H1 (cell line): ENCODE measurements around the gene MAGI1. TPM values are rescaled to one million over a fixed set of nuclear protein-coding genes. Genes with fewer than 3 reads are reported as not detected.

Experiments
- CTCF ChIA-PET: fragments of 300-600 bp; sonication (Branson Sonifier 250); formaldehyde crosslinking; loops from one replicate; lab custom pipeline; 2021; ENCODE audit not compliant: partially characterized antibody; lab: Charles Lee
- POLR2A ChIA-PET: fragments of 300-600 bp; sonication (Branson Sonifier 250); formaldehyde crosslinking; loops from one replicate; lab custom pipeline; 2021; ENCODE audit warnings: inconsistent platforms; ENCODE audit not compliant: partially characterized antibody; lab: Charles Lee
- DNase-seq, 2 experiments: peaks; one replicate each; pipeline versions ENCODE4 v3.0.0 to v3.0.0-alpha.2; 2010 to 2022; ENCODE audit warnings: low spot score in 2 of 2, low read depth in 1 of 2, mixed read lengths in 1 of 2
- FAIRE-seq: peaks from 2 replicates; lab custom pipeline; 2011; peaks lifted over from hg19 to GRCh38; lab: Jason Lieb, UNC
- H2AFZ ChIP-seq: 2 replicates; pipeline ENCODE4 v1.8.1; 2012; ENCODE audit warnings: low read length, inconsistent platforms
- H2AK5ac ChIP-seq: 2 replicates; pipeline ENCODE4 v1.6.1; 2013; ENCODE audit warnings: low read depth, low read length
- H2BK120ac ChIP-seq: replicated peaks from 2 replicates; pipeline ENCODE3; 2013; ENCODE audit warnings: low read depth, low read length, inconsistent platforms
- H2BK12ac ChIP-seq: 2 replicates; pipeline ENCODE4 v1.6.1; 2013; ENCODE audit warnings: low read depth, low read length
- H2BK15ac ChIP-seq: 2 replicates; pipeline ENCODE4 v1.6.1; 2013; ENCODE audit warnings: low read length
- H2BK20ac ChIP-seq: 2 replicates; pipeline ENCODE4 v1.6.1; 2013; ENCODE audit warnings: low read length
- H2BK5ac ChIP-seq: 2 replicates; pipeline ENCODE4 v1.6.1; 2013; ENCODE audit warnings: low read depth, low read length
- H3K14ac ChIP-seq: 2 replicates; pipeline ENCODE4 v1.6.1; 2013; ENCODE audit warnings: inconsistent platforms; ENCODE audit not compliant: insufficient read length
- H3K18ac ChIP-seq: 2 replicates; pipeline ENCODE4 v1.6.1; 2013; ENCODE audit warnings: low read length; ENCODE audit errors: extremely low read depth
- H3K23ac ChIP-seq: 2 replicates; pipeline ENCODE4 v1.6.1; 2013; ENCODE audit warnings: inconsistent platforms; ENCODE audit not compliant: insufficient read length
- H3K23me2 ChIP-seq: 2 replicates; pipeline ENCODE4 v1.6.1; 2013; ENCODE audit warnings: low read depth, low read length
- H3K27ac ChIP-seq: 2 replicates; pipeline ENCODE4 v1.6.1; 2011; ENCODE audit warnings: low read depth, low read length, inconsistent platforms
- H3K27me3 ChIP-seq, 4 experiments: replicated peaks in 1 of 4; 1 replicate in 1 of 4; 2 replicates in 3 of 4; pipeline versions ENCODE4 v1.6.1 to v1.8.1; 2011 to 2013; ENCODE audit warnings: low read length in 3 of 4, mild to moderate bottlenecking in 3 of 4, inconsistent platforms in 2 of 4, mixed read lengths in 2 of 4, moderate library complexity in 1 of 4; ENCODE audit not compliant: control insufficient read depth in 3 of 4, insufficient read depth in 3 of 4; ENCODE audit errors: extremely low read depth in 1 of 4
- H3K36me3 ChIP-seq, 4 experiments: 2 replicates each; pipeline versions ENCODE4 v1.6.1 to v1.8.1; 2011 to 2013; ENCODE audit warnings: mild to moderate bottlenecking in 4 of 4, low read length in 3 of 4, moderate library complexity in 2 of 4, control low read depth in 1 of 4, inconsistent platforms in 1 of 4; ENCODE audit not compliant: insufficient read depth in 4 of 4, control insufficient read depth in 2 of 4
- H3K4ac ChIP-seq: replicated peaks from 2 replicates; pipeline ENCODE3; 2013; ENCODE audit warnings: low read length, low read depth, mixed read lengths, inconsistent platforms; ENCODE audit not compliant: insufficient read length
- H3K4me1 ChIP-seq, 4 experiments: replicated peaks in 1 of 4; 1 replicate in 1 of 4; 2 replicates in 3 of 4; pipeline versions ENCODE4 v1.6.1 to v1.8.1; 2011 to 2013; ENCODE audit warnings: low read length in 3 of 4, inconsistent platforms in 2 of 4, mixed read lengths in 1 of 4; ENCODE audit not compliant: insufficient read depth in 4 of 4, control insufficient read depth in 3 of 4
- H3K4me2 ChIP-seq, 2 experiments: 2 replicates each; pipeline versions ENCODE4 v1.6.1 to v1.8.1; 2011 to 2013; ENCODE audit warnings: low read depth in 2 of 2, low read length in 2 of 2, control low read depth in 1 of 2, inconsistent platforms in 1 of 2, mild to moderate bottlenecking in 1 of 2; ENCODE audit not compliant: insufficient read depth in 1 of 2
- H3K4me3 ChIP-seq, 4 experiments: fragments of 200-600, 300-600 bp in 1 of 4; sonication (generic), shearing (Covaris generic), sonication (Bioruptor Twin) in 1 of 4; 2 replicates each; pipeline versions ENCODE4 v1.5.1 to v1.8.1; 2011 to 2016; ENCODE audit warnings: low read length in 4 of 4, low read depth in 3 of 4, control low read depth in 2 of 4, inconsistent platforms in 2 of 4, mild to moderate bottlenecking in 2 of 4, mixed read lengths in 1 of 4, moderate library complexity in 1 of 4; ENCODE audit not compliant: insufficient read depth in 2 of 4; ENCODE audit errors: extremely low read depth in 1 of 4
- H3K56ac ChIP-seq: replicated peaks from 2 replicates; pipeline ENCODE3; 2013; ENCODE audit warnings: low read depth, mild to moderate bottlenecking, mixed read lengths, low read length, inconsistent platforms; ENCODE audit not compliant: insufficient read length
- H3K79me1 ChIP-seq: 2 replicates; pipeline ENCODE4 v1.6.1; 2013; ENCODE audit warnings: low read depth, low read length, control low read depth
- H3K79me2 ChIP-seq, 2 experiments: 2 replicates each; pipeline versions ENCODE4 v1.6.1 to v1.8.1; 2012 to 2013; ENCODE audit warnings: low read length in 2 of 2, mild to moderate bottlenecking in 2 of 2, inconsistent platforms in 1 of 2; ENCODE audit not compliant: insufficient read depth in 2 of 2, control insufficient read depth in 1 of 2
- H3K9ac ChIP-seq, 4 experiments: replicated peaks in 1 of 4; 1 replicate in 1 of 4; 2 replicates in 3 of 4; pipeline versions ENCODE4 v1.6.1 to v1.8.1; 2011 to 2013; ENCODE audit warnings: low read depth in 3 of 4, low read length in 3 of 4, control low read depth in 2 of 4, mild to moderate bottlenecking in 2 of 4, moderate library complexity in 2 of 4, inconsistent platforms in 1 of 4; ENCODE audit errors: extremely low read depth in 1 of 4
- H3K9me3 ChIP-seq, 2 experiments: 2 replicates each; pipeline versions ENCODE4 v1.6.1 to v1.8.1; 2012 to 2013; ENCODE audit warnings: mild to moderate bottlenecking in 2 of 2, moderate library complexity in 2 of 2, control low read depth in 1 of 2, inconsistent platforms in 1 of 2, low read depth in 1 of 2, low read length in 1 of 2, mixed read lengths in 1 of 2; ENCODE audit not compliant: insufficient read depth in 2 of 2
- H4K20me1 ChIP-seq, 2 experiments: replicated peaks in 1 of 2; 2 replicates each; pipeline versions ENCODE3 to v1.8.1; 2011 to 2013; ENCODE audit warnings: inconsistent platforms in 2 of 2, low read length in 2 of 2, mild to moderate bottlenecking in 1 of 2; ENCODE audit not compliant: insufficient read depth in 2 of 2, control insufficient read depth in 1 of 2
- H4K5ac ChIP-seq: 2 replicates; pipeline ENCODE4 v1.6.1; 2013; ENCODE audit warnings: low read length, low read depth, mixed read lengths, inconsistent platforms; ENCODE audit not compliant: insufficient read length
- H4K8ac ChIP-seq: 2 replicates; pipeline ENCODE4 v1.8.0; 2013; ENCODE audit warnings: mild to moderate bottlenecking, moderate library complexity, low read length, inconsistent platforms; ENCODE audit not compliant: insufficient read depth; ENCODE audit errors: extremely low read depth
- H4K91ac ChIP-seq: replicated peaks from 2 replicates; pipeline ENCODE3; 2013; ENCODE audit warnings: low read length, mixed read lengths, inconsistent platforms; ENCODE audit not compliant: insufficient read length
- CEBPB ChIP-seq: IDR thresholded peaks from 2 replicates; pipeline ENCODE4 v1.6.1; 2012; ENCODE audit warnings: low read depth, low read length
- WGBS, 2 experiments: shearing (Covaris generic) in 1 of 2; methylation state at CpG; one replicate each; pipeline versions ENCODE4 v1.1.6 to v1.1.7; 2013 to 2015; ENCODE audit warnings: low lambda C conversion rate in 2 of 2, mixed read lengths in 2 of 2, inconsistent platforms in 1 of 2, low coverage in 1 of 2, missing lambda C conversion rate in 1 of 2; ENCODE audit not compliant: insufficient replicate concordance in 2 of 2, insufficient coverage in 1 of 2, insufficient read length in 1 of 2; ENCODE audit errors: extremely low coverage in 1 of 2, missing lambda C conversion rate in 1 of 2; 5-methylcytosine and 5-hydroxymethylcytosine counted together
- polyA plus RNA-seq, 7 experiments: library from polyadenylated mRNA; depleted of rRNA in 3 of 7; stranded (reverse) in 5 of 7; unstranded in 2 of 7; fragments of >200 nt in 5 of 7; fragments of 200-250 nt in 2 of 7; gene quantifications; 1 replicate in 5 of 7; 2 replicates in 1 of 7; 4 replicates in 1 of 7; pipeline versions ENCODE4 v1.2.1 to v1.2.3, GENCODE V29; 2011 to 2013; ENCODE audit warnings: missing spikeins in 2 of 7, mixed read lengths in 2 of 7
- total RNA-seq: library from RNA; stranded (reverse); fragmentation: NEBNext Ultra II Directional; extraction: Animal tissue kit (Norgen Biotek cat#: 25700); gene quantifications from 2 replicates; pipeline ENCODE4 v1.2.1, GENCODE V29; 2021
- TF ChIP-seq, protein P1 (sequence below): IDR thresholded peaks from 2 replicates; pipeline ENCODE4 v1.6.1; 2011; ENCODE audit warnings: low read depth, mild to moderate bottlenecking, low read length; ENCODE audit not compliant: insufficient read depth

Gene MAGI1
- total and polyA plus RNA-seq, 2 of the 8 experiments (the other 6 are each of a cell fraction or from before 2014, with no cell fraction given): 19.8 to 78.0 TPM

DNA sequence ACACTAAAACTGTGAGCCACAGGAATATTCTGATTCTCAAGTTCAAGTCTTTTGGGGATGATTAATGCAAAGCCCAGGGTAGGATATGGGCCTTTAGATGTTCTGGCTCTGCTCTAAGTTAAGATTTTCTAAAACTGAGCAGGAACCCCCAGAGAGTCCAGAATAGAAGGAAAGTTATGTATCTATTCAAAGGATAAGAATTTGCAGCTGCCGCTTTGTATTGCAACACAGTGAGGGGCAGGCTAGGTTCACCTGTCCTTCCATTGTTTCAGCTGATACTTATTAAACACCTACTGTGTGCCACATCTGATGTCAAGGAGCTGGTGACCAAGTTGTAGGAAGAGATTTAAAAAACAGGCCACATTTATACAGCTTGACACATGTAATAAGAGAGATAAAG lies 290.4 kb downstream of the MAGI1 start:
- H2AK5ac ChIP-seq: no peak overlapping the region
- H4K8ac ChIP-seq: no peak overlapping the region
- H3K27ac ChIP-seq: no peak overlapping the region
- no peak for FAIRE-seq
- no peak overlapping the region for H3K9ac ChIP-seq
- no peak overlapping the region for H3K56ac ChIP-seq
- no peak overlapping the region for H2BK15ac ChIP-seq
- no peaks in the 10 kb centered on the region; a peak in 1 of 4 replicates for H3K9me3 ChIP-seq
- H2BK120ac ChIP-seq: no peak overlapping the region
- H3K14ac ChIP-seq: no peak overlapping the region
- POLR2A ChIA-PET: no interaction called here
- H2BK5ac ChIP-seq: no peak overlapping the region
- no peak overlapping the region for H3K4me2 ChIP-seq
- DNase-seq: no peak
- H4K91ac ChIP-seq: no peak overlapping the region
- peaks cover 0 to 7% (median 5%) of the 10 kb centered on the region in 4 experiments; a peak in 4 of 7 replicates for H3K4me1 ChIP-seq
- H4K5ac ChIP-seq: no peak overlapping the region
- H3K36me3 ChIP-seq: 0 out of 8 replicates have a peak, but pooled peaks cover 0 to 3% (median 0%) of the 10 kb centered on the region in 4 experiments
- H2BK20ac ChIP-seq: no peak overlapping the region
- H3K4me3 ChIP-seq: no peak overlapping the region
- WGBS, 2 experiments: 100% methylated on average over 1 of the region's 1 CpG; no CpG with 5 or more reads in 1 of the 2 experiments
- no peaks in the 10 kb centered on the region; the same call in 1 of the 2 replicates for H3K79me1 ChIP-seq
- 0 out of 2 replicates have a peak, but pooled peaks have one; percentile 18 for TF ChIP-seq CEBPB
- TF ChIP-seq, protein P1, sequence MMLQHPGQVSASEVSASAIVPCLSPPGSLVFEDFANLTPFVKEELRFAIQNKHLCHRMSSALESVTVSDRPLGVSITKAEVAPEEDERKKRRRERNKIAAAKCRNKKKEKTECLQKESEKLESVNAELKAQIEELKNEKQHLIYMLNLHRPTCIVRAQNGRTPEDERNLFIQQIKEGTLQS: no peak
- TF ChIP-seq, all 59 proteins: peak for 1
- Histone ChIP-seq H2BK12ac (no peak overlapping the region), H3K4ac (no peak overlapping the region), H3K79me2 (peaks cover 0 to 16% of the 10 kb centered on the region in 2 experiments; a peak in 2 of 4 replicates), H2AFZ (no peak overlapping the region), H4K20me1 (no peaks in the 10 kb centered on the region), H3K23me2 (no peaks in the 10 kb centered on the region), H3K18ac (no peak overlapping the region), H3K23ac (no peak overlapping the region), H3K27me3 (no peaks in the 10 kb centered on the region)
- CTCF ChIA-PET: interaction anchor here (1.0 kb wide), 2 partner anchors 36 to 309 kb away, joined by 3 read pairs; no protein-coding TSS in a partner anchor
